Right hindlimb (tissue), 1 donor: ENCODE measurements around the gene YWHAH.
"Not testable (repeated sequence)": the region's sequence is repeated elsewhere in the genome, so short reads cannot be mapped to it uniquely, and the experiment has no call there.

ENCODE experiments used
- DNase-seq: peaks from one replicate; pipeline ENCODE4 v3.0.0-alpha.2; 2018

The YWHAH gene

DNA sequence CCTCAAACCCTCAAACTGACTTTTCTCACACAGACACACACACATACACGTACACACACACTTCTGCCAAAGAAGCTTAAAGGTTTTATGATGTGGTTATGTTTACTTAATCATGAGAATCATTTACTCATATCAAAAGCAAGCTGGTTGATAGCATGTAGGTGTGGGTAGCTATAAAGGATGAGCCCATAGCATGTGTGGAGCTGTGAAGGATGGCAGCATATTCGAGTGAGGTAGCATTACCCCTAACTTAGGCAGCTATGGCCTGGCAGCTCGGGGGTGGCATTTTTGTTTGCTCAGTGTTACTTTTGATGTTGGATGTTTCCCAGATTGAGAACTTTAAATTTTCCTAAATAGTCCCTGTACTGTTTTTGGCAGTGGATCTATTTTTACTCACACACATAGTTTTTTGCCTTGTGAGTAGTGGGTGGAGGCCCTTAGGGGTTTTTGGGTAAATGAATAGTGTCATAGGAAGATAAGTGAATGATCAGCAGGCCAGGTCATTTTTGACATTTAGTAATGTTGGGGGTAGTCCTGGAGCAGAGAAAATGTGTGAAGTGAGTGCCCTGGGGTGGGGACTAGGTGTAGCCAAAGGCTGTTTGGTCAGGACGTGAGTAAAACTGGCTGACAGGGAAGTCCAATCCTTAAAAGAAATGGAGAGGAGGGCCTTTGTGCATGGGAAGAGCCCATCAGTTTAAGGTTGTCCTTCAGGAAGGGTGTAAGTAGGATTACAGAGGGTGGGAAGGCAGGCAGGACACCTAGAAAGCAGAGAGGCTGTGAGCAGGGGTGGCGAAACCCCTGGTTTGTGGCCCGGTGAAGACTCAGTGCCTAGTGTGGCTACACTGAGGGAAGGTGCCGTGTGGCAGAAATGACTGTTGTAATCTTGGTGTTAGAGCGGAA is 7.1 kb downstream of the YWHAH start:
- DNase-seq: no peak

DNA sequence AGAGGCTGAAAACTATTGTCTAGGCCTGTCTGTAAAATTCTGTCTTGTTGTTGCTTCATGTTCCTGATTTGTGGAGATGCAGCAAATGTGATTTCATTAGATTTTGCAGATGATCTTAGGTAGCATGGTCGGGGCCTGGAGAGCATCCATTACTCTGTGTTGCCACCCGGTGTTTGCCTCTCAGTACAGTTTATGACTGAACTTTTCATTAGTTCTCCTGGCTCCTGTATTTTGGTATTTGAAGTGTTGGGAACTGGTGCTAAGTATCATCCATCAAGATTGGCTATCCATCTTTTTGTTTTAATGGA is 7.7 kb downstream of the YWHAH start:
- no peak for DNase-seq

DNA sequence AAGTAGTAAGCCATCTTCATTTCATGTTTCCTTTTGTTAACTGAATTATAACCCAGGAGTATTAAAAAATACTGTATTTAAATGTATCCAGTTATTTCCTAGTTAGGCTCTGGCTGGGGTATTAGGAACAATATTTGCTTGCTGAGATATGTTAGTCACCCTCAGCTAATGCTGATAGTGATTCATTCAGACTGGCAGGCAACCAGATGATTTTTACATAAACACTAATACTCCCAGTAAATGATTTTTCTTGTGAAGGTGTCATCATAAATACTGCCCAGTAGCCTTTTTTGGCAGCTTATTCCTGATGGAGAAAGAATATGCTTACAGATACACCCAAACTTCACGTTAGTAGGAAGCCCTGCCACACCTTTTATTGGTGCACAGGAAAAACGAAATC is 8.1 kb downstream of the YWHAH start:
- DNase-seq: no peak

DNA sequence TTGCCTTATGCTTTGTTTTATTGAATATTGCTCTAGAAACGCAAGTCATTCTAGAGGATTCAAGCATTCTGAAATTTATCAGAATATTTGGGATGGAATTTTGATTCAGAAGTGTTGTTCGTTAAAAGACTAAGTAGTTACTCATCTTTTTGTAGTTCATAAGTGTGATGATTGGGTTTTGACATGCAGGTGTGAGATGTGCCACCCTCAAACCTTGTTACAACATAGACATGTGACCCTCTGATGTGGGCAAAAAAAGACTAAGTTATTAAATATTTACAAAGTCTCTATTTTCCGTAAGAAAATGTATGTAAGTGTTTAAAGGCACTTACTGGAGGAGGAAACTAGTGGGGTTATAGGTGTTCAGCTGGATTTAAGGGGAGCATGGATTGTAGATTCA is 8.9 kb downstream of the YWHAH start:
- DNase-seq: no peak

DNA sequence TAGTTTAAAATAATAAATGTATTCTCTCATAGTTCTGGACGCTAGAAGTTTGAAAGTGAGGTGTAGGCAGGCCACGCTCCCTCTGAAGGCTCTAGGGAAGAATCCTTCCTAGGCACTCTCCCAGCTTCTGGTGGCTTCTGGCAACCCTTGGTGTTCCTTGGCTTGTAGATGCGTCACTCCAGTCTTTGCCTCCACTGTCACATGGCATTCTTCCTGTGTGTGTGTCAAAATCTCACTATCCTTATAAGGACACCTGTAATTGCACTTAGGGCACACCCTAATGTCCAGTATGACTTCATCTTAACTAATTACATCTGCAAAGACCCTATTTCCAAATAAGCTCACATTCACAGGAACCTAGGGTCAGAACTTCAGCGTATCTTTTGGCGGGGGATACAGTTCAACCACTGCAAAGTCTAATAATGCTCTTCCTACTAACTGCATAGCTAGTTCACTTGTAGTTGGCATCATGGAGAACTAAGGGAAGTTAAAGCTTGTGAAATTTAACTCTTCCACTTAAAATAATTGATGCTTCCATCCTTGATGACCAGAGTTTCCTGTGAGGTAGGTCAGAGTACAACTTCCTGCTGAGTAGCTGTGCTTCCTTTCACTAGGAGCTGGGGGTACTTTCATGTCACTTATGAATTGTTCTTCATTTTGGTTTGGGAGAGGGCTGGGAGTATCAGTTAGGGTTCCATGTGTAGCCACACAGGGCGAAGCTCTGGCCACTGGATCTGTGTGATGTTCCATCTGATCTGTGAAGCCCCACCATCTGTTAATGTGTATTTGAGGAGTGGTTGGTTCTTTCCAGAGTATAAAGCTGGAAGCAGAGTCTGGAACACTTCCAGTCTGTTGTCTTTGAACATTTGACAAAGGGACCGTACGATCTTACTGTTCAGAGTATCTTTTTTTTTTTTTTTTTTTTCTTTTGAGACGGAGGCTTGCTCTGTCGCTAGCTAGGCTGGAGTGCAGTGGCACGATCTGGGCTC is 10.5 kb downstream of the YWHAH start:
- no peak for DNase-seq

DNA sequence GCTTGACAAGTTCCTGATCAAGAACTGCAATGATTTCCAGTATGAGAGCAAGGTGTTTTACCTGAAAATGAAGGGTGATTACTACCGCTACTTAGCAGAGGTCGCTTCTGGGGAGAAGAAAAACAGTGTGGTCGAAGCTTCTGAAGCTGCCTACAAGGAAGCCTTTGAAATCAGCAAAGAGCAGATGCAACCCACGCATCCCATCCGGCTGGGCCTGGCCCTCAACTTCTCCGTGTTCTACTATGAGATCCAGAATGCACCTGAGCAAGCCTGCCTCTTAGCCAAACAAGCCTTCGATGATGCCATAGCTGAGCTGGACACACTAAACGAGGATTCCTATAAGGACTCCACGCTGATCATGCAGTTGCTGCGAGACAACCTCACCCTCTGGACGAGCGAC is 12.0 kb downstream of the YWHAH start:
- DNase-seq: no peak

DNA sequence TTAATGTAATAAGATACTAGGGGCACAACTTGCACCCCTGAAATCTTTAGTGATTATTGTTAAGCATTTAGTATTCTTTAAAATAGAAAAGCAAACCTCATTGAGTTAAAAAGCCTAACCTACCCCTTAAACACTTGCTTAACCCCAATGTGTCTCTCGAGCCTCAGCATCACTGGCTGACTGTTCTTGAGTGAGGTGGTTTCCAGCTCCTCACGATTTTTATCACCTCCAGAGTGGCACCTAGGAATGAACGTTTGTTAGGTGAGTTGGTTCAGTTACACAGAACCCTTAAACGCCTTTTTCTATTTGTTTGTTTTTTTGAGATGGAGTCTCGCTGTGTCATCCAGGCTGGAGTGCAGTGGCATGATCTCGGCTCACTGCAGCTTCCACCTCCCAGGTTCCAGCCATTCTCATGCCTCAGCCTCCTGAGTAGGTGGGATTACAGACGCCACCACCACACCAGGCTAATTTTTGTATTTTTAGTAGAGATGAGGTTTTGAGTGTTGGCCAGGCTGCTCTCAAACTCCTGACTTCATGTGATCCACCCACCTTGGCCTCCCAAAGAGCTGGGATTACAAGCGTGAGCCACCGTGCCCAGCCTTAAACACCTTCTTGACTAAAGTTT is 13.7 kb downstream of the YWHAH start:
- no peak for DNase-seq

DNA sequence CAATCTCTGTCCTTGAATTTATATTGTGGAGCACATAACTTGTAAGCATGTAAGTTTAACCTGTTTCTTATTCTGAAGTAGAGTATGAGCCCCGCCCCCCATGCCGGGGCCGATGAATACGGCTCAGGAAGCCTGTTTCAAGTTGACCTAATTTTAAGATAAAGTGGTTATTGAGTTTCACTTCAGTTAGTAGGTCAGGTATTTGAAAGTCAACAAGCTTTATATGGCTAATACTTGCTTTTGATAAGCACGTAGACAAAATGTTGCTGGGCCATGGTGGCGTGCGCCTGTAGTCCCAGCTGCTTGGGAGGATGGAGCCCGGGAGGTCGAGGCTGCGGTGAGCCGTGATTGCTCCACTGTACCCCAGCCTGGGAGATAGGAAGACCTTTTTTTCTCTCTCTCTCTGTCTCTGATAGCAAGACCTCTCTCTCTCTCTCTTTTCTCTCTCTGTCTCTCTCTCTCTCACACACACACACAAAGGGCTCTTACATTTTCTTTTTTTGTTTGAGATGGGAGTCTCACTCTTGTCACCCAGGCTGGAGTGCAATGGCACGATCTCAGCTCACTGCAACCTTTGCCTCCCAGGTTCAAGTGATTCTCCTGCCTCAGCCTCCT is 14.4 kb downstream of the YWHAH start:
- DNase-seq: no peak

DNA sequence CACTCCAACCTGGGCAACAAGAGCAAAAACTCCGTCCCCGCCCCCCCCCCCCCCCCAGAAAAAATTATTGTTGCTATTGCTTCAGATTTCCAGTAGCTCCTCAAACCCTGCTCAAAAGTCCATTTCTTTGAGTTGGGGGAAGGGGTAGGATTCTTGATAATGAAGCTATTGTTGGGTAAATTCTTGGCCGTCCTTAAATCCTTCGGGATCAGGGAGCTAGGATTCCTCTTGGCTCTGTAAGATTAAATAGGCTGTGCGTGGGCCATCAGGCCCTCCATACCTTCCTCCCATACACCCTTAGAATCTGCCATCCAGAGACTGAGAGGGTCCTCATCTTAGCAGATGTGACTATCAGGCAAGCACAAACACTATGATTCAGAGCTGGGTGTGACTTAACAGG is 16.4 kb downstream of the YWHAH start:
- no peak for DNase-seq

DNA sequence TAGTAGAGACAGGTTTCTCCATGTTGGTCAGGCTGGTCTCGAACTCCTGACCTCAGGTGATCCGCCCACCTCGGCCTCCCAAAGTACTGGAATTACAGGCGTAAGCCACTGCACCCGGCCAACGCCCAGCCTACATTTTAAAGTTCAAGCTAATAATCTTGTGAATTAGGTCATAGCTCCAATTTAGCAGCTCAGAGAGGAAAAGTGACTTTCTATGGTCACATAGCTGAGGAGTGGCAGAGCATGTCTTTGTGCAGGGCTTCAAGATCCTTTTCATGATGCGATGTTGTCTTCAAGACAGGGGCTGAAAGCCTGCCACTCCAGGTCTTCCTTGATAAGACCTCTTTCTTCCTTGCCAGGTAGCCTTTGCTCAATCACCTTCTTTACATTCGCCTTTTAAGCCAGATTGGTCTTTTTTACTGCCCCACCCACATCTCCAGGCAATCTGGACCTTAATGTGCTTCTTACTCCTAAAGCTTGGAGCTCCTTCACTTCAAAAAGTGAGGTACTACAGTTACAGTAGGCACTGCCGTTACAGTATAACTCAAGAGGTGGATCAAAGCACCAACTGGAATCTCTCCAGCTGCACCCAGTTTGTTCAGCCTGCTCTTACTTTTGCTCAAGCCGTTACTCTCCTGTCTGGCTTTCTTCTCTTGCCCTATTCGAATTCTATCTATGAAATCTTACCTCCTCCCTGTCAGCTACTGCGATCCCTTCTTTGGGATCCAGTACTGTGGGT is 18.2 kb downstream of the YWHAH start:
- DNase-seq: no peak

DNA sequence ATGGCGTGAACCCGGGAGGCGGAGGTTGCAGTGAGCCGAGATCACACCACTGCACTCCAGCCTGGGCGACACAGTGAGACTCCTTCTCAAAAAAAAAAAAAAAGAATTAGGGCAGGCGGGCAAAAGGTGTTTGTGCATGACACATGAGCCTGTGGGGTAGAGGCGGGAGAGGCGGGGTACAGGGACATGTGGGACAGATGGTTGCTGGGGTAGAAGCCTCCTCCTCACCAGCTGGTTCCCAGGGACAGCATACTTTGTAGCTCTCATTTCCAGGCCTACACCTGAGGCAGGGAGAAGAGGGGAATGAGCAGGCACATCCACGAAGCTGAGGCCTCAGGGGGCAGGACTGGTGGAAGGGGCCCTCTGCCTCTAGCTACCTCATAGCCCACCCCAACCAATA is 23.7 kb downstream of the YWHAH start:
- no peak for DNase-seq

DNA sequence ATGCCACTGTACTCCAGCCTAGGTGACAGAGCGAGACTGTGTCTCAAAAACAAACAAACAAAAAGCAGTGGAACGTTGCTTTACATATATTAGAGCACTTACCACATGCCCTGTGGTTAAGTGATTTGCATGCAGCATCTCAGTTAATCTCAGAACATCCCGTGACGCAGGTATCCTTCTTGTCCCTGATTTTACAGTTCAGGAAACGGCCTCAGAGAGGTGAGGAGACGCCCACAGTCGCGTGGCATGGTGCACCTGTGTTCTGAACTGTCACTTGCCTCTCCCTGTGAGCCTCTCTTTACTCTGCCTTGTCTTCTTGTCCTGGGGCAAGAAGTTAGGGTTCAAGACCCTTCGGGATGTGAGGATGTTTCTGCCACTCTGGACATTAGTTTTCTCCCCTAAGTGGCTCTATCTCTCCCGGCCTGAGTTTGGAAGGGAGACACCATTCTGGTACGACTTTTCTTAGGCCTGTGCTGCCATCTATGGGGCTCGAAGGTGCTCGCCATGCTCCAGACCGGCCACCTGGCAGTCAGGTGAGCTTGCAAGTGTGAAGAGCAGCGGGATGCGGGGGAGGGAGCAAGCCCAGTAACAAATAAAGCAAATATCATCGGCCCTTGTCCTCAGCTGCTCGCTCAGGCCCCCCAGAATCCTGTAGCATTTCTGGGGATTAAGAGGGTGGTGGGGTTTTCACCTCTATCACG is 25.6 kb downstream of the YWHAH start:
- peak; percentile 64 for DNase-seq

DNA sequence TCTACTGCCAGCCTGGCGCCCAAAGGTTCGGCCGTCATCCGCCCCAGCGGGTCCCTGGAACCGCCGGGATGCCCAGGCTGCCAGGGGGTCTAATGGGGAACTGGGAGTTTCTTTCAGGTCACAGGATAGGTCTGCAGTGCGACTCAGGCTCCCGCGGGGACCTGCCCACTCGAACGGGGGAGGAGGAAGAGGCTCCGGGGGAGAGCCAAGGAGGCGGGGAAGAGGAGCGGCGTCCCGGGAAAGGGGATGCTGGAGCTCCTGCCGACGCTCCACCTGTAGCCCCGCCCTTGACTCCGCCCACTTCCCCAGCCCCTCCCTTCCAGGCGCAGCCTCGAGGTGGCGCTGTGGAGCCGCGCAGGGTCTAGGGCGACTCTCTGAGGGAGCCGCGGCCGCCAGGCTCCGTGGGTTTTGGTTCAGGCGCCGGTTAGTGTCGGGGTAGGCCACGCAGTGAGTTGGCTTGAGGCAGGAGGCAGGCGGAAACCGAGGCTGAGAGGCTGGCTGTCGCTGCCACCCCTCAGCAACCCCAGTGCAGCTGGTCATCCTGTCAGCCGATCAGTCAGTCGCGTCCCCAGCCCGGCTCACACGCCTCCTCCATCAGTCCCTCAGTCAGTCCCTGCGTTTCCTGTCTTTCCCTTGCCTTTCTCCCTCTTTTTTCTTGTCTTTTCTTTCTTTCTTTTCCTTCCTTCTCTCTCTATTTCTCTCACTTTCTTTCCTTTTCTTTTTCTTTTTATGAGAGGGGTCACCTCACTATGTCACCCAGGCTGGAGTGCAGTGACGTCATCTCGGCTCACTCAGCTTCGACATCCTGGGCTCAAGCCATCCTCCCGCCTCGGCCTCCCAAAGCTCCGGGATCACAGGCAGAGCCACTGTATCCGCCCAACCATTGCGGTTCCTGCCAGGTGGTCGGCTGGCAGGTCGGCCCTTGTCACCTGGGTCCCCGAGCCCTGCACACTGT is 26.4 kb downstream of the YWHAH start:
- DNase-seq: peak; percentile 82

DNA sequence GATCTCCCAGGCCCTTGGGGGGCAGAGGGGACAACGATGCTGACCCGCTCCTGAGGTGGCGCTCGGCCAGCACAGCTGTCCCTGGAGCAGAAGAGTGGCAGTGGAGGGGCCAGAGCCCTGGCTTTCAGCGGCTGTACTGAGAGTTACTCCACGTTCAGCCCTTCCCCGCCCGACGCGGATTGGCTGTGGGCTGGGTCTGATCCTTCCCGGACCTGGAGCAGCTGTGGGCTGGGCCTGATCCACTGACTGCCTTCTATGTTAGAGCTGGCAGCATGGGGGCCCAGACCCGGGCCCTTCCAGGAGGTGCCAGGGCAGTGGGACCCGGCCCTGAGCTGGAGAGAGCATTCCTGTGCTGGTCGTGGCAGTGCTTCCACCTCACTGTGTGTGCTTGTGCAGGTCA is 27.8 kb downstream of the YWHAH start:
- DNase-seq: no peak

DNA sequence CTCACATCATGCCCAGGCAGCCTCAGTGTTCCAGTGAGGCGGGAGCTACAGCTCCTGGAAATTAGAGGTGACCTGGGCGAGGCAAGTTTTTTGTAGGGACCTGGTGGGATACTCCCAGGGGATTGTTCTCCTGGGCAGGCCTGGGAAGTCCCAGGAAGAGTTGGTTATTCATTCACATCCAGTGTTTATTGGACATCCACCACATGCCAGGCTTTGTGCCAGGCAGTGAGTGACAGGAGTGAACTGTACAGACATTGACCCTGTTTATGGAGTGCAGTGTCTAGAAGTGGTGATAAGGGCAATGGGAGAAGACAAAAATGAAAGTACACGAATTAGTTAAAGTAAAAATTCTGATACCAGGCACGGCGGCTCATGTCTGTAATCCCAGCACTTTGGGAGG is 29.4 kb downstream of the YWHAH start:
- DNase-seq: no peak

DNA sequence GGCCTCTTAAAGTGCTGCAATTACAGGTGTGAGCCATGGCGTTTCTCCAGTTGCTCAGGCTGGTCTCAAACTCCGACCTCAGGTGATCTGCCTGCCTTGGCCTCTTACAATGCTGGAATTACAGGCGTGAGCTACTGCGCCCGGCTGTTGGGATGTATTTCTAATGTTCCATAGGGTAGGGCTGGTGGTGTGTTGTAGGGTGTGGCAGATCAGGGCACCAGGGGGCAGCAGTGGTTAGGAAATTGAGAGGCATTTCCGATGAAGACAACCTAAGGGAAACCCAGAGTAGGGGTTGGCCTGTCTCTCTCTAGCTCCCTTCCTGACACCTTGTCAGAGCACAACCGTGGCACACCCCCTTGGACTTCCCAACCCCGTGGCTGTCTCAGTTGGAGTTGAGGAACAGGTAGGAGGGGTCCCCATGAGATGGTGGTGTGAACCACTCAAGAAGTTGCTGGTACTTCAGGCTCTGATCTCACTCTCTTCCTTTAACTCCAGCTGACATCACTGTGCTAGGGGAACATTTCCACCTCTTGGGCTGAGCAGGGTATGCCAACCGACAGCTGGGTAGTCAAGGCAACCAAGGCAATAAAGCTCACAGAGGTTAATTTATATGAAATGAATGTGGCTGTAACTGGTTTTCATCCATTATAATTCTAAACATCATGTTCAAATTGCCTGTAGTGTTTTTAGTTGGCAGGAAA is 33.0 kb downstream of the YWHAH start:
- DNase-seq: peak; percentile 80

DNA sequence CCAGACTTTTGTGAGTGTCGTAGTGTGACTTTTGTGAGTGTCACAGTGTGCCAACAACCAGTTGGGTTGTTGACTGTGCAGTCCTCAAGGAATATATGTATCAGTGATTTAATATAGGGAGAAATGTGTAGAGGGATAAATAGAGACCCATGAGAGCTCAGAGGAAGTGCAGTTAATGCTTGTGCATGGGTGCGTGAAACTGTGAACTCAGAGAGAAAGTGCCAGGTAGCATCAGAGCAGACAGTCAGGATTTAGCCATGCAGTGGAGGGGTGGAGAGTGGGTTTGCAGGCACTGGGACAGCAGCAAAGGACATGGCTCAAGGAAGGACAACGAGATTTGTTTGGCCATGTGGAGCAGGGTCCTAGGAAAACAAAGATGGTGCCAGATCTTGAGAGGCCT is 33.6 kb downstream of the YWHAH start:
- no peak for DNase-seq

DNA sequence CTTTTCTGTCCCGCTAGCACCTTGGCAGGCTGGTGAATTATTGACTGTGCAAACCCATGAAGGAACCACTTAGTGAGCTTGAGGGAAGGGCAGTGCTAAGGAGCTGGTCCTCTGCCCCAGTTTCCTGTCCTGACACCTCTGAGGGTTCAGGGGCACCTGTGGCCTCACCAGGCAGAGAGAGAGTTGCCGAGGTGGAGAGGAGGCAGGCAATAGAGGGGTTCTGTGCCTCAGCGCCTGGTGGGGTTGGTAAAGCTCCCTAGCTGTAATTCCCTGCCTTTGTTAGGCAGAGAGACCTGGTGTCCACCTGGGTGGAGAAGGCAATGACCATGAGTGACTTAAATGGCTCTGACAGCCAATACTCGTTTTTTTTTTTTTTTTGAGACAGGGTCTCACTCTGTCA is 36.3 kb downstream of the YWHAH start:
- DNase-seq: no peak

DNA sequence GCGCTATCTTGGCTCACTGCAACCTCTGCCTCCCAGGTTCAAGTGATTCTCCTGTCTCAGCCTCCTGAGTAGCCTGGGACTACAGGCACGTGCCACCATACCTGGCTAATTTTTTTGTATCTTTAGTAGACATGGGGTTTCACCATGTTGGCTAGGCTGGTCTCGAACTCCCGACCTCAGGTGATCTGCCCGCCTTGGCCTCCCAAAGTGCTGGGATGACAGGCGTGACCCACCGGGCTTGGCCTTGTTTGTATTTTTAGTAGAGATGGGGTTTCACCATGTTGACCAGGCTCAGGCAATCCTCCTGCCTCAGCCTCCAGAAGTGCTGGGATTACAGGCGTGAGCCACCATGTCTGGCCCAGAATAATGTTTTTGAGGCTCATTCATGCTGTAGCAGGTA is 37.6 kb downstream of the YWHAH start:
- not testable (repeated sequence) for DNase-seq
